Type B pancreatic cell (in vitro differentiated cells): Measurements from ENCODE around the gene ALK. TPM values are rescaled to one million over a fixed set of nuclear protein-coding genes. Genes with fewer than 3 reads are reported as not detected.

Experiments used
- DNase-seq: peaks from one replicate; pipeline ENCODE4 v3.0.0; 2021; ENCODE audit warnings: mixed read lengths; ENCODE audit not compliant: unreplicated experiment; ENCODE audit errors: extremely low spot score
- H3K27ac Mint-ChIP-seq: 2 replicates; pipeline ENCODE4 v1.8.0; 2021; ENCODE audit warnings: mild to moderate bottlenecking, mixed read lengths
- H3K27me3 Mint-ChIP-seq: 2 replicates; pipeline ENCODE4 v1.8.0; 2021; ENCODE audit warnings: mixed read lengths
- H3K36me3 Mint-ChIP-seq: 2 replicates; pipeline ENCODE4 v1.8.0; 2021; ENCODE audit warnings: mixed read lengths
- H3K4me1 Mint-ChIP-seq: one replicate; pipeline ENCODE4 v1.8.0; 2021; ENCODE audit warnings: mixed read lengths; ENCODE audit not compliant: unreplicated experiment
- H3K4me3 Mint-ChIP-seq: 2 replicates; pipeline ENCODE4 v1.8.0; 2021; ENCODE audit warnings: mild to moderate bottlenecking, mixed read lengths
- H3K9me3 Mint-ChIP-seq: 2 replicates; pipeline ENCODE4 v1.8.0; 2021; ENCODE audit warnings: mixed read lengths
- CTCF ChIP-seq: fragments of 200-600 bp; sonication (generic); conservative IDR thresholded peaks from 2 replicates; pipeline ENCODE4 v1.5.0; 2021; ENCODE audit warnings: antibody characterized with exemption, mild to moderate bottlenecking
- total RNA-seq: library from RNA; stranded (reverse); gene quantifications from 2 replicates; pipeline ENCODE4 v1.2.1, GENCODE V29; 2021; ENCODE audit warnings: low replicate concordance

The ALK gene
- total RNA-seq, 1 donor from 2014 or later: 7.7 TPM

- H3K27me3 Mint-ChIP-seq: peaks cover 24% of the 10 kb centered on the region
- H3K9me3 Mint-ChIP-seq: no peaks in the 10 kb centered on the region
- peaks cover 4% of the 10 kb centered on the region for H3K36me3 Mint-ChIP-seq
- no peak overlapping the region for H3K4me3 Mint-ChIP-seq
- no peak for TF ChIP-seq CTCF
- DNase-seq: no peak
- H3K4me1 Mint-ChIP-seq: peaks cover 9% of the 10 kb centered on the region
- no peak overlapping the region for H3K27ac Mint-ChIP-seq
Measured at GRCh38 chr2:29276151-29276550, 645.2 kb downstream of the ALK start.

GRCh38 chr2:29275186-29275585, 646.2 kb downstream of the ALK start:
- TF ChIP-seq CTCF: no peak
- Mint-ChIP-seq H3K27me3 (peaks cover 23% of the 10 kb centered on the region), H3K9me3 (no peaks in the 10 kb centered on the region)

GRCh38 chr2:29273685-29274611, 647.4 kb downstream of the ALK start:
- no peak for TF ChIP-seq CTCF
- H3K36me3 Mint-ChIP-seq: no peaks in the 10 kb centered on the region
- H3K27me3 Mint-ChIP-seq: peaks cover 20% of the 10 kb centered on the region
- H3K9me3 Mint-ChIP-seq: no peaks in the 10 kb centered on the region
- H3K27ac Mint-ChIP-seq: no peak overlapping the region
- DNase-seq: no peak
- no peak overlapping the region for H3K4me3 Mint-ChIP-seq
- peaks cover 9% of the 10 kb centered on the region for H3K4me1 Mint-ChIP-seq

More at GRCh38 chr2:29275186-29275585, 646.2 kb downstream of the ALK start:
- DNase-seq: no peak
- H3K36me3 Mint-ChIP-seq: peaks cover 3% of the 10 kb centered on the region
- H3K4me3 Mint-ChIP-seq: no peak overlapping the region
- H3K4me1 Mint-ChIP-seq: peaks cover 9% of the 10 kb centered on the region
- H3K27ac Mint-ChIP-seq: no peak overlapping the region

GRCh38 chr2:29273004-29273684, 648.2 kb downstream of the ALK start:
- no peaks in the 10 kb centered on the region for H3K9me3 Mint-ChIP-seq
- H3K36me3 Mint-ChIP-seq: no peaks in the 10 kb centered on the region
- DNase-seq: no peak
- TF ChIP-seq CTCF: no peak
- peaks cover 9% of the 10 kb centered on the region for H3K4me1 Mint-ChIP-seq
- H3K4me3 Mint-ChIP-seq: no peak overlapping the region
- H3K27ac Mint-ChIP-seq: no peak overlapping the region
- H3K27me3 Mint-ChIP-seq: peaks cover 19% of the 10 kb centered on the region

- H3K4me3 Mint-ChIP-seq: no peak overlapping the region
Measured at GRCh38 chr2:29272311-29272710, 649.1 kb downstream of the ALK start.

More at GRCh38 chr2:29272311-29272710, 649.1 kb downstream of the ALK start:
- Mint-ChIP-seq H3K36me3 (no peaks in the 10 kb centered on the region), H3K27me3 (peaks cover 10% of the 10 kb centered on the region), H3K9me3 (no peaks in the 10 kb centered on the region), H3K4me1 (peaks cover 12% of the 10 kb centered on the region), H3K27ac (no peak overlapping the region)
- no peak for TF ChIP-seq CTCF
- no peak for DNase-seq
